ENCODE measurements around the gene TRAF7.
"Not testable (repeated sequence)": the region's sequence is repeated elsewhere in the genome, so short reads cannot be mapped to it uniquely, and the experiment has no call there.

- not testable (repeated sequence) for TF ChIP-seq CTCF (IDR thresholded peaks at IDR 0.05); POLR2AphosphoS5 (IDR thresholded peaks at IDR 0.05; ENCODE audit: insufficient read depth in 1 of 2, low read depth in 1 of 2)
- peak in 1 of 2 donors; percentile 20 for TF ChIP-seq POLR2A (IDR thresholded peaks at IDR 0.05)
Observed at GRCh38 chr16:2127630-2128280, 27.8 kb upstream of the TRAF7 start.
